Iris pigment epithelial cell (primary cell): Measurements from ENCODE around the gene SPTBN5.

Experiments
- DNase-seq: peaks from one replicate; pipeline ENCODE4 v3.0.0-alpha.2; 2011; ENCODE audit warnings: low read depth

SPTBN5 gene

DNA sequence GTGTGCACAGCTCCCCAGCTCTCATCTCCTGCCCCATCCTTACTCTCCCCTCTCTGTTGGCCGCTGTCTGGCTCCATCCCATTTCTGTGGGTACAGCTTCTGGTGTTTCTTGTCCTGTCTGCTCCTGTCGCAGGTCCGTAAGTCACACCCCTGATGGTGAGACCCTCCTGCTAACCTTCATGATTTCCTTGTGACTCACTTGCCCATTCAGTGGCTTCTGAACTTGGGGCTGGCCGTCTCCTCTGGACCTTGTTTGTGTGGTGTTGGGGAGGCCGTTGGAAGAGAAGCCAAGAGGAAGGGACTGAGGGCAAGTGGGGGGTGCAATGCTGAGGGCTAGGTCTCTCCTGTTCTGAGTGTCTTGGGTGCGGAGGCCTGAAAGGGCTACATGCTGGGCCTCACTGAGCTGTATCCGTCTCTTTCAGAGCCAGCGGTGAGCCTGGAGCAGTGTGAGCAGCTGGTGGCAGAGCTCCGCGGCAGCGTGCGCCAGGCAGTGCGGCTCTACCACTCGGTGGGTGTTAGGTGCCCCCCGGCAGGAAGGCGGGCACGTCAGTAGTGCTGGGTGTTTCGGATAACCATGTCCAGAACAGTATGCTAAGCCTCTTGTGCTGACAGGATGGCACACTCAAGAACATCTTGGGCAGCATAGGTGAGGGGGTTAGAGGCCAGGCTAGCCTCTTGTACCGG lies 69.6 kb downstream of the SPTBN5 start:
- no peak for DNase-seq

DNA sequence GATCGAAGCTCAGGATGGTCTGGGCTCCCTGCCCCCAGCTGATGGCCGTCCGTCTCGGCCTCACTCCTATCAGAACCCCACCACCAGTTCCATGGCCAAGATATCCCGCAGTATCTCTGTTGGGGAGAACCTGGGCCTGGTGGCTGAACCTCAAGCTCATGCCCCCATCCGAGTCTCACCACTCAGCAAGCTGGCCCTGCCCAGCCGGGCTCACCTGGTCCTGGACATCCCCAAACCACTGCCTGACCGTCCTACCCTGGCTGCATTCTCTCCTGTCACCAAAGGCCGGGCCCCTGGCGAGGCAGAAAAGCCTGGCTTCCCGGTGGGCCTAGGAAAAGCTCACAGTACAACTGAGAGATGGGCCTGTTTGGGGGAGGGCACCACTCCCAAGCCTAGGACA lies 70.4 kb downstream of the SPTBN5 start:
- DNase-seq = no peak

DNA sequence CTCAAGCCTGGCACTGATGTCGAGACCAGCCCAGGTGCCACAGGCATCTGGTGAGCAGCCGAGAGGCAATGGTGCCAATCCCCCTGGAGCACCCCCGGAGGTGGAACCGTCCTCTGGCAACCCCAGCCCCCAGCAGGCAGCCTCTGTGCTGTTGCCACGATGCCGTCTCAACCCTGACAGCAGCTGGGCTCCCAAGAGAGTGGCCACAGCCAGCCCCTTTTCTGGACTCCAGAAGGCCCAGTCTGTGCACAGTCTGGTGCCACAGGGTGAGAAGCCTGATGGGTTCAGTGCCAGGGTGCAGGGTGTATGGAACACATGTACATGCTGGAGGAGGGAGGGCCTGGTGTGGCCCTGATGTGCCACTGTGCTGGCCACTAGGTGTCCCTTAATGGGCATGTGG lies 70.9 kb downstream of the SPTBN5 start:
- no peak for DNase-seq

DNA sequence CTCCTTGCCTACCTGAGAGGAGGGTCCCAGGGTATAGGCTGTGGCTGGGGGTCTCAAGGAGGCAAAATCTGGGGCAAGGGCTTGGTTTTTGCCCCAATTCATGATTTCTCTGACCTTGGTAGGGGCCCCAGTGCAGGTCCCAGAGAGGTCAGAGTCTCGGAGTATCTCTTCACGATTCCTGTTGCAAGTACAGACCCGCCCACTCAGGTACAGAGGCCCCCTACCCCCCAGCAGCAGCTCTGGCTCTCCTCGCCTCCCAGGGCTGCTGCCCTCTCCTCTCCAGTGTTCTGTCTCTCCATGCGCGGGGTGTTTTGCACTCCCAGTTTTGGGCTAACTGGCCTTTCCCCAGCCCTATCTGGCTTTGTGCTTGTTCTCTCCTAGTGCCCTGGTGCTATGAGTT lies 71.4 kb downstream of the SPTBN5 start:
- no peak for DNase-seq

DNA sequence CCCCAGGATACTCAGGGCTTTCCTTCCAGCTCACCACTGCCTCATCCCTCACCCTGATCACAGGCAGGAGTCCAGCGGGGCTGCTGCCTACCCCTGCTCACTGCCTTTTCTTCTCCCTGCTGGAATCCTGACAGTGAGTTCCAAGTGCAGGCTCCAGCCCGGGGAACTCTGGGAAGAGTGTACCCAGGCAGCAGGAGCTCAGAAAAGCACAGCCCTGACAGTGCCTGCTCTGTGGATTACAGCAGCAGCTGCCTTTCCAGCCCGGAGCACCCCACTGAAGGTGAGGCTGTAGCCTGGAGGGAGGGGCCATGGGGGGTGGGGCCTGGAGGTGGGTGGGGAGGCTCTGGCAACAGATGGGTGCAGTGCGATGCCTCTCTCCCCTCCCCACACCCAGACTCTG lies 72.0 kb downstream of the SPTBN5 start:
- no peak for DNase-seq

DNA sequence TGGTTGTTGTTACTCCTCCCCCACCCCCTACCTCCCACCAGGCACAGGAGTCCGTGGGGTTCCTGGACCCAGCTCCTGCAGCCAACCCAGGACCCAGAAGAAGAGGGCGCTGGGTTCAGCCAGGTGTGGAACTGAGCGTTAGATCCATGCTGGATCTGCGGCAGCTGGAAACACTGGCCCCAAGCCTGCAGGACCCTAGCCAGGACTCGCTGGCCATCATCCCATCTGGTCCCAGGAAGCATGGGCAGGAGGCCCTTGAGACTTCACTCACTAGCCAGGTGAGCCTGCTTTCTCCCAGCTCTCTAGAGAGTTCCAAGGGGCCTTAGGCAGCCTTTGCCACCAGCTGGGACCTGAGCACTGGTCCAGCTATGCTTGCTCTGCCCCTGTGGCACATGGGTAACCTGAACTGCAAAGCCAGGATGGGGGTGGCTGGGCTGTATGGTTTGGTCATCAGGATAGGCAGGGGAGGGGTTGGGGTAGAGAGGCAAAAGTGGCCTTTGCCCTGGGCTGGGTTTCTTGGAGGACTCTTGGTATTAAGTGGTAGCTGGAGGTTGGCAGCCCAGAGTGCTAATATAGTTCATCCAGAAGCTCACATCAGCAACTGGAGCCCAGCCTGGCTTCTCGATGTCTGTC lies 72.9 kb downstream of the SPTBN5 start:
- DNase-seq = no peak

DNA sequence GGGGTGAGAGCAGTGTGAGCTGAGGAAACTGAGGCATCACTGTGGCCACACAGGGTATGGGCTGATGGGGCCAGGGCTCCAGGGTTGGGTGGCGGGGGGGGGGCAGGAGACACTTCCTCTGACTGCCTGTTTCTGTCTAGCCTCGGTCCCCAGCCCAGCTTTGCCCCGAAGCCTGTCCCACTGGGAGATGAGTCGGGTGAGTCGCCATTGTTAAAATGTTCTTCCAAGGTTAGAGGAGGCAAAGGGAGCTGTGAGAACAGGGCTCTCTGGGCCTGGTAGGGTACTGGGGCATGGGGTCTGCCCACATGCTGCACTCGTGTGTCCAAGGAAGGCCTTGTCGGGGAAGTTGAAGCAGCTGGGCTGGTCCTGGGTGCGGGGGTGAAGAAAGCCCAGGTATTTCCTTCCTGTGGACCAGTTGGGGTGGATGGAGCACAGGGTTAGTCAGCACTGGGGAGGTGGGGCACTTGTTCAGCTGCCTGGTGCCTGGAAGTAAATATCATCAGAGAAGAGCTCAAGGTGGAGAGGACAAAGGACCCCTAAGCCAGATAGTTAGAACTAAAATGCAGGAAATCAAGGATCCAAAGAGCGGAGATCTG lies 74.3 kb downstream of the SPTBN5 start:
- DNase-seq = no peak

DNA sequence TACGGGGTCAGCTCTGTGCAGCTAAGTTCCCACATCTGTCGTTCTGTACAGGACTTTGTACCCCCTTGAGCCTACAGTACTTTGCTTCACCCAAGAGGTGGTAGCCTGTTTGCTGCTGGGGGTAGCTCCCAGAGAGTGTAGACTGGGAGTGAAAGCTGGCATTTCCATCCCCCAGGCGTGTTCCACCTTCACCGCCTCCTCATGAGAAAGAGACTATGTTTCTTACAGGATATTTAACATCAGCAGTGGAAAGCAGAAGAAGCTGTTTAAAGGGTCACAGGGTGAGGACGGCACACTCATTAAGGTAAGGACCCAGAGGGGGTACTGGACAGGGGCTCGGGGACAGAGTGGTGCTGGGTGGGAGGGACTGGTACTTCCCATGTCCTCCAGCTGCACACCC lies 76.1 kb downstream of the SPTBN5 start:
- no peak for DNase-seq

DNA sequence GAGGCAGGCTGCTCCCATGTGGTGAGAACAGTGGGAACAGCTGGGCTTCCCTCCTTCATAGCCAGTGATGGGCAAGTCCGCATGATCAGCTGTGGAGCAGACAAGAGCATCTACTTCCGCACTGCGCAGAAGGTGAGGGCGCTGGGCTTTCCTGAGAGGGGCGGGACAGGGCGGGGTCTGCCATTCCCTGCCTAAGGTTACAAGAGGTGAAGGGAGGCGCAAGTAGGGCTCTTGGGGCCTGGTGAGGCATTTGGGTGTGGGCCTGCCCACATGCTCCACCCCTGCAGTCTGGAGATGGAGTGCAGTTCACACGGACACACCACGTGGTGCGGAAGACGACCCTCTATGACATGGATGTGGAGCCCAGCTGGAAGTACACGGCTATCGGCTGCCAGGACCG lies 76.5 kb downstream of the SPTBN5 start:
- no peak for DNase-seq

DNA sequence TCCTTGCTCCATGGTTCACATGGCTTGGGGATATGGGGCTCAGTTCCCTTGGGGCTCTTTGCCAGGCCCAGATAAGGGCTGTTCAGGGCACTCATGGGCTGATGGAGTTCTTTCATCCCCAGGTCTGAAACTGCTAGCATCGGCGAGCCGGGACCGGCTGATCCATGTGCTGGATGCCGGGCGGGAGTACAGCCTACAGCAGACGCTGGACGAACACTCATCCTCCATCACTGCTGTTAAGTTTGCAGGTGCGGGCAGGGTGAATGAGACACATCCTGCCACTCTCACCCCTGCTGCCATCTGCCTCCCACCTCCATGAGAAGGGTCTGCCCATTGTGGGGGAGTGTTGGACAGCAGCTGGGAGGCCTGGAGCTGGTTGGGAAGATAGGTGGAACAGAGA lies 77.1 kb downstream of the SPTBN5 start:
- no peak for DNase-seq

DNA sequence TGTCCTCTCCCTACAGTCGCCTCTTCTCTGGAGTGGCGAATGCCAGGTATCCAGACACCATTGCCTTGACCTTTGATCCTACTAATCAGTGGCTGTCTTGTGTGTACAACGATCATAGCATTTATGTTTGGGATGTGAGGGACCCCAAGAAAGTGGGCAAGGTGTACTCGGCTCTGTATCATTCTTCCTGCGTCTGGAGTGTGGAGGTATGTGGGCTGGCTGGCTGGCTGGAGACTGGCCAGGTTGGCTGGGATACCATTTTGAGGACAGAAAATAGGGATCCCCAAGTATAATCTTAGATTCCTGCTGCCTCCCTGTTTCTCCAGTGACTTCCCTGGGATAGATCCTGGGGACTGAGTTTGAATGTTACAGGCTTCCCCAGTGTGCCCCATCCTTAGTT lies 79.3 kb downstream of the SPTBN5 start:
- DNase-seq = no peak

DNA sequence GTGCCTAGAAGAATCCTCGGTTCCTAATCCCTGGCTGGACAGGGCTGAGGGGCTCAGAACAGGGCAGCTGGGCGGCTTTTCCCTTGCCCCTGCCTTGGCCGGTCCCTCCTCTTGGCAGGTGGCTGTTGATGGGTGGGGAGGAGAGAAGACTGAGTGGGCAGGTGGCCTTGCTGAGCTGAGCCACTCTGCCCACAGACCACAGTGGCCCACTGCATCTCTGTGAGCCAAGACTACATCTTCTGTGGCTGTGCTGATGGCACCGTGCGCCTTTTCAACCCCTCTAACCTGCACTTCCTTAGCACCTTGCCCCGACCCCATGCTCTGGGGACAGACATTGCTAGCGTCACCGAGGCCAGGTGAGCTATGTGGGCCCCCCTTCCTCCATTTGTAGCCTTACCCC lies 80.4 kb downstream of the SPTBN5 start:
- DNase-seq = no peak

DNA sequence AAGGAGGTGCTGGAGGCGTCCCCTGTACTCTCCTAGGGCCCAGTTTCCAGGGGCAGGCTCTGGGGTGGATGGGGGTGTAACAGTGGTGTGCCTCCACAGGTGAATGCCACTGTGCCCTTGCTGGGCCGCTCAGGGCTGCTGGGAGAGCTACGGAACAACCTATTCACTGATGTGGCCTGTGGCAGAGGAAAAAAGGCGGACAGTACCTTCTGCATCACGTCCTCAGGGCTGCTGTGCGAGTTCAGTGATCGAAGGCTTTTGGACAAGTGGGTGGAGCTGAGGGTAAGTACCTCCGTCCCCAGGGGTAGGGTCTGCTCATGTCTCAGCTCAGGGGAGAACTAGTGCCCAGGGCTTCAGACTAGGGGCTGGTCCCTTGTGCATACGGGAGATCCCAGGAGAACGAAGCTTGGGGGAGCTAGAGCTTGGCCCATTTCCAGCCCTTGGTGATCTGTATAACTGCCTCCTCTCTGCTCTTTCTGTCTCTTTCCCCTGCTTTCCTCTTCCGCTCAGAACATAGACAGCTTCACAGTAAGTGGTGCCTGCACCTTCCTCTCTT lies 81.0 kb downstream of the SPTBN5 start:
- DNase-seq = no peak

DNA sequence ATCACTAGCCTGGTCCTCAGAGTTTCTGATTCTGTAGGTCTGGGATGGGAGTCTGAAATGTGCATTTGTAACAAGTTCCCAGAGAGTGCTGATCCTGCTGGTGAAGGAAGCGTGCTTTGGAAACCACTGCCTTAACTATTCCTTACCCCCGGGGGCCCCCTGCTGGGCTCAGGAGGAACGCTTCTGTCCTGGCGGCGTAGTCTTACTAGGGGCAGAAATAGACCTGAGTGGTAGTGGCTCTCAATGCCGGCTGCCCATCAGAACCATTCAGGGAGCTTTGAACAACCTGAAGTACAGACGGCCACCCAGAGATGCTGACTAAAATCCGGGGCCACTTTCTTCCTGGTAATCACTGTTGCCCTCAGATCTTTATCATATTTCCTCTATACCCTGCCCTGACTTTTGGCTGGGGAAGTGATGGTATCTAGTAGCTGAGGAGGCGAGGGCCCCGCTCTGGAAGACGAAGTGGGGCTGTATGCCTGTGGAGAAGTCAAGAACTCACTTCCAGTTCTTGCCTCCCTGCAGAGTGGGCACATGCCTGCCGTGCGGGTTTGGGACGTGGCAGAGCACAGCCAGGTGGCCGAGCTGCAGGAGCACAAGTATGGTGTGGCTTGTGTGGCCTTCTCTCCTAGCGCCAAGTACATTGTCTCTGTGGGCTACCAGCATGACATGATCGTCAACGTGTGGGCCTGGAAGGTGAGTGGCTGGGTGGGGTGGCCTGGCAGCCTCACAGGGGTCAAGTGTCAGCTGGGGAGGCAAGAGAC lies 82.2 kb downstream of the SPTBN5 start:
- DNase-seq = peak; percentile 82

DNA sequence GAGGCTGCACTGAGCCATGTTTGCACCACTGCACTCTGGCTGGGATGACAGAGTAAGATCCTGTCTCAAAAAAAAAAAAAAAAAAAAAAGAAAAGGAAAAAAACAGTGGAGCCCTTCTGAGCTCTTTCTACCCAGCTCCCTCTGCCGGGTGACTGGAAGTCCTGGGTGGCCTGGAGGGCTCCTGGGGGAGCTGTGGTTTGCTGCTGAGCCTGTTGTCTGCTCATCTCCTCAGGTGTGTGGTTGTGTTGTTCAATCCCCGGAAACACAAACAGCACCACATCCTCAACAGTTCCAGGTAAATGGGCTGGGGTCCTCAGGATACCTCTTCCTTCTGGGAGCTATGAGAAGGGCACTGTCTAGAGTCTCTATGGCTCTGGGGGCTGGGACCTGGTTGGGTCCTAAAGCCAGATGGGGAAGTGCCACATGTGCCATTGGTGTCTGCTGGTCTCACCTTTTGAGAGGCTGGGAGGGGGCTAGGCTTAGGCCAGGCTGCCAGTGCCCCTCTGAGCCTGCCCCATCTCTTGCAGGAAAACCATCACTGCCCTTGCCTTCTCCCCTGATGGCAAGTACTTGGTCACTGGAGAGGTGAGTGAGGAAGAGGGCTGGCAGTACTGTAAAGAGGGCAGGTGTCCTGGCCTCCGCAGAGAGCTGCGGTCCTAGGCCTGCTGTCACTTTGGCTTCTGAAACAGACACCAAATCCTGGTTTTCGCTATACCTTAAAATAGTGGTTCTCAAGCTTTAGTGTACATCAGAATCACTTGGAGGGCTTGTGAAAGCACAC lies 83.0 kb downstream of the SPTBN5 start:
- DNase-seq = no peak

DNA sequence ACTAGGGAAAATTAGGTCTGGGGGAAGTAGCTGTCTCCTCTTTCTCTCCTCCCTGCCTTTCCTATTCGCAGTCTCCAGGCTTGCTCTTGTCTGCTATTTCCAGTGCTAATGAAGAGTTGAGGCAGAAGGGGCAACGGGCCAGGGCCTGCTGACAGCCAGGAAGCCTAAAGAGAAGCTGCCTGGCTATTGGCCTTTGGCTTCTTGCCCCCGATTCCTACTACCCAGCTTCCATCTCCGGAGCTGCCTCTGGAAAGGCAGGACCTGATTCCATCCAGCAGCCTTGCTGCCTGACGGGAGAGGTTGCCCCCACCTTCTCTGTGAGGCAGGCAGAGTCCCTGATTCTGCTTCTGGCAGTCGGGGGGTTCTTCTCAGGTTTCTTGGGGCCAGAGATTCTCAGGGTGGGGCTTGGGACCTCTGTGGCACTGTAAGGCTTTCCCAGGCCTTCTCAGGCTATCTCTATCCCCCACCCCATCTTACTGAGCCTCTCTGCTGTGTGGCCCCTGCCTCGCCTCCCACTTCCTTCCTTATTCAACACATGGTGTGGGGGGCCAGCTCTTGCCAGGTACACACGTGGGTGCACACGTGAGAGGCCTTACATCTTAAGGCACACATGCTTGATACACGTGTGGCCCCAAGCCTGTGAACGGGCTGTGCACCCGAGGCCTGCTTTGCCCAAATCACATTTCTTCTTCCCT lies 84.2 kb downstream of the SPTBN5 start:
- DNase-seq = no peak

DNA sequence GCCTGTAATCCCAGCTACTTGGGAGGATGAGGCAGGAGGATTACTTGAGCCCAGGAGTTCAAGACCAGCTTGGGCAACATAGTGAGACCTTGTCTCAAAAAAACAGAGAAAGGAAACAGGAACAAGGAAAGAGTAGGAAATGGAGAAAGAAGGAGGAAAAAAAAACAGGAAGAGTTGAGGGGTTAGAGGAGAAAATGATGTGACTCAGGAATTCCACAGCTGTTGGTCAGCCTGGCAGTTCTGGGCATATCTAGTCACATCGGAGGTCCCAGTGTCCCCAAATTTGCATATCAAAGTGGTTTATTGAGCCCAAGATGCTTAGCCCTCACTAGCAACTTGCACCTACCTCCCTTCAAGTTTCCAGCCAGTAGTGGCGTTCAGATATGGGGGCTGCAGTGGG lies 84.7 kb downstream of the SPTBN5 start:
- no peak for DNase-seq

DNA sequence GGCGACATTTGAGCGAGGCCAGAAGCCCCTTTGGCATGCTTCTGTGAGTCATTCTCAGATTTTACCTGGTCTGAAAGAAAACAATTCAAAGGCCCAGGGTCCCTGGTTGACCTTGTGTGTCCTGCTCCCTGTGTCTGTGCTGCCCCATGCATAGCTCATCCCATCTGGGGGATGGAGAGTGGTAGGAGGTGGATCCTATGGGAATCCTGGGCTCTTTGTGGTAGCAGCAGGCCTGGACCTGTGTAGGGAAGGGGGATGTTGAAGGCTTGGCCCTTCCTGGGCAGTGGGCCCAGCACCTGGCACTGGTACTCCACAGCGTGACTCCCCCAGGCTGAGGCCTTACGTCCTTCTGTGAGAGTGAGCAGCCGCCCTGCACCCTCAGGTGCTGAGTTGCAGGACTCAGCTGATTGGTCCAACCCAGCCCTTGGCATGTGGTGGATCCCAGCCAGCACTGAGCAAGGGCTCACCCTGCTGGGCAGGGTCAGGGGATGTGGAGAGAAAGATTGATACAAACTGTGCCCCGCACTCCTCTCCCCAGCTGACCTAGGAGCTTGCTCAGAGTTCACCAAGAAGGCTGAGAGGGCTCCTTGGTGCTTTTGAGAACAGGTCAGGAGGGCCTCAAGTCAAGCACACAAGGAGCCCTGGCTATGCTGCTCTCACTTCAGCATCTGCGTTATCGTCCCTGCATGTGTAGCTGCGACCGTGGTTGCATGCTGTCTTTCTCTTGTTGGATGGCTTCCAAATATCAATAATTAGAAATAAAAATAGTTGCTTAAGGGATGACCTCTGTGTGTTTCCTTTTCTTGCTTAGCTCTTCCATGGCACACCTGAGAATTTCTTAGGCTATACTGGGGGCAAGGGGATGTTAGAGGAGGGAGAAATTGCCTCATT lies 87.3 kb downstream of the SPTBN5 start:
- no peak for DNase-seq

DNA sequence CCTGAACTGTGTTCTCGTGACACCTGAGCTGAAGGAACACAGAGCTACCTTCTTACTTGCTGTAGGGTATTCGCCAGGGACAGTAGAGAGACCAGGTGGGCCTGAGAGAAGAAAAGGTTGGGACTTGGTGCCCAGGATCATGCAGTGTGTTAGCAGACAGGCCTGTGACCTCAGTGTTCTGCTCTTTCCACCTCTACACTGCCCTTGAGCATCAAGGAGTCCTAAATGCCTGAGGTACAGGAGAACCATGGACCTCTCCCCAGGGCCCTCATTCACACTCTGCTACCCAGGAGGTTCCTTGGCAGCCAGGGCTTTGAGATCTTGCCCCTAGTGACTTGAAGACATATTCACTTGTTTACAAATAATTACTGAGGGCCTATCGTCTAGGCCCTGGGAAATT lies 88.1 kb downstream of the SPTBN5 start:
- no peak for DNase-seq
